GM19023 (cell line): ENCODE measurements around the gene PGA5.
"Not testable (repeated sequence)": the region's sequence is repeated elsewhere in the genome, so short reads cannot be mapped to it uniquely, and the experiment has no call there.

ENCODE experiments used
- ATAC-seq: cut with Tn5 transposase; IDR thresholded peaks from one replicate; pipeline ENCODE4 v1.9.1; 2021; ENCODE audit warnings: mild to moderate bottlenecking, moderate library complexity; ENCODE audit not compliant: unreplicated experiment

PGA5 gene

DNA sequence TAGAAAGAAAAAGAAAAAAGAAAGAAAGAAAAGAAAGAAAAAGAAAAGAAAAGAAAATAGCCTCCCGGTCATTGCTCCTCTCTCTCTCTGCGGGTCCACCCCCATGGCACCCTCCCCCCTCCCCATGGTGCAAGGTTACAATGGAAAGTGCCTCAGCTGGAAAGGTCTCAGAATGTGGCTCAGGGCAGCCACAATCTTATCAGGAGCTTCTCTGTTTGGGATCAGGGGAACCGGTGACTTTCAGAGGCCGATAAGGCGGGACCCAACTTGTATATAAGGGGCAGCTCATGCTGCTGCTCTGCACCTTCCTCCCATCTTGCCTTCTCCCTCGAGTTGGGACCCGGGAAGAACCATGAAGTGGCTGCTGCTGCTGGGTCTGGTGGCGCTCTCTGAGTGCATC is at the start of gene PGA5:
Gene PGA5, plus strand, starts transcription at position 301 of the 400 bp plus-strand sequence. Its CDS starts 52 bp downstream, at position 353.
- ATAC-seq = not testable (repeated sequence)

DNA sequence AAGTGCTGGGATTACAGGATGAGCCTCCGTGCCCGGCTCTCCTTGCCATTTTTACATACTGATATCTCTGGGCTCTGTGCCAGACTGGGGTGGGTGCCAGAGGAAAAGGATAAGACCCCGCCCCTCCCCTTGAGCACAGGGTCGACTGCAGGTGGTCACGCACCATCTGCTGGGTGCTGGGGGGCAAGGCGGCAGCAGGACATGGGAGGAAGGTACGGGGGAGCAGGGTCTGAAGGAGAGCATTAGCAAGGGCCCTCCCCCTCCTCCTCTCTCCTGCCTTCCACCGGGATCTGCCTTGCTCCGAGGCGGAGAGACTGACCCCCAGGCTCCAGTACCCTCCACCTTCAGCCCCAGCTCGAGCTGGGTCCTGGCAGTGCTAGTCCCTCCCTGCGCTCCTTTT is 47.4 kb upstream of the PGA5 start:
- no peak for ATAC-seq

DNA sequence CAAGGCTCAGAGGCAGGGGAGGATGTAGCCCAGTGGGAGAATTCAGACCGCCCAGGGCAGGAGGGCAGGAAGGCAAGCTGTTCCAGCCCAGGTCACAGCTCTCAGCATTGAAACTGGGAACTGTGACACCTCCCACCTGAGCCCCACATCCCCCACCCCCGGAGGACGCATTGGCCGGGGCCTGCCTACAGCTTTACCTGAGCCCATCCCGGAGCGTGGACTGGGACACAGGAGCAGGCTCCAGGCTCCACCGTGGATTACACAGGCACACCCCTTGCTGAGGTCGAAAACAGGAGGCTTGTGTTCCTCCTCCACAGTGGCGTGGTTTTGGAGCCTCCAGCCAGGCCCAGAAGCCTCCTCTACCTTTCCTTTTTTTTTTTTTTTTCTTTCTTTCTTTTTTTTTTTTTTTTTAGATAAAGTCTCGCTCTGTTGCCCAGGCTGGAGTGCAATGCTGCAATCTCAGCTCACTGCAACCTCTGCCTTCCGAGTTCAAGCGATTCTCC is 46.8 kb upstream of the PGA5 start:
- no peak for ATAC-seq

DNA sequence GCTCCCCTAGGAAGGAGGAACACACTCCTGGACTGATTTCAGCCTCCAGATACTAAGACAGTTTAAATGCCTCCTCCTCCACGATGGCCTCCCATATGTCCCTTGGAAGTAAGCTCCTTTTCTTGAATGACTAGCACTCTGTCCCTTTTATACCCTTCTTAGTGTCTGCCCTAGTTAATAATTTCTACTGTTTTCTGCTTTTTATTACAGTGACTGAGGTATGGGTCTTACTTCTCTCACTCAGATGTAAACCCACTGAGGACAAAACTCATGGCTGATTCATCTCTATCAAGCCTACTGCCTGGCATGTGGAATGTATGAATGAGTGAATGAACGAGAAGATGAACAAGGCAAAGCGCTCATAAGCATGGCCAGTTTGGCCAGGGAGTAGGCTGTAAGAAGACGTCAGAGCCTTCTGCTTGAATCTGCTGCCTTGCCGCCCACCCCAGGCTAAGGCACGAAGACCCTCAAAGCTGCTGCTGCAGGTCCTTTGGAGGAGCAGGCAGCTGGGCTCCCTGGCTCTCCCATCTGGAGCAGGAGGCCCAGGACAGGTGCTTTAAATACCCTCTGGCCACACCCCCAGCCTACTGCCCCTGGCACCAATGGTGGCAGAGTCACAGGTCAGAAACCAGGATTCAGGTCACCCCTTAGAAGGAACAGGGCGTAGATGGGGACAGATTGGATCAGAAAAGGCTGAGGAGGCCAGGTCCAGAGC is 45.8 kb upstream of the PGA5 start:
- ATAC-seq = no peak

DNA sequence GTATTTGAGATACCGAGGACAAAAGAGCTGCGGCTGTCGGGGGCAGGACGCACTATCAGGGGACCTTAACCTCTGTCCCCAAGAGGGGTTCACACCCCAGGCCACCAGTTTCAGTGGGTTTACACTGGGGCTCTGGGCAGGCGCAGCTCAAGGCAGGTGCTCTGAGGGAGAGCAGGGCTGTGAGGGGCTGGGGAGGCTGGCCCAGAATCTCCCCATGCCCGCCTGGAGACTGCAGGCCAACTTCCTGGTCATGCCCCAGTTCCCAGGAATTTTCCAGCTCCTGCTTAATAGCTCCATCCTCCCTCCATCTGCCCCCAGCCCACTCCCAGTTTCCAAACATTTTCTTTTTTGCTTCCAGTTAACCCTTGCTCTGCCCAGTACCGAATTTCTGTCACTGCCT is 45.3 kb upstream of the PGA5 start:
- no peak for ATAC-seq

DNA sequence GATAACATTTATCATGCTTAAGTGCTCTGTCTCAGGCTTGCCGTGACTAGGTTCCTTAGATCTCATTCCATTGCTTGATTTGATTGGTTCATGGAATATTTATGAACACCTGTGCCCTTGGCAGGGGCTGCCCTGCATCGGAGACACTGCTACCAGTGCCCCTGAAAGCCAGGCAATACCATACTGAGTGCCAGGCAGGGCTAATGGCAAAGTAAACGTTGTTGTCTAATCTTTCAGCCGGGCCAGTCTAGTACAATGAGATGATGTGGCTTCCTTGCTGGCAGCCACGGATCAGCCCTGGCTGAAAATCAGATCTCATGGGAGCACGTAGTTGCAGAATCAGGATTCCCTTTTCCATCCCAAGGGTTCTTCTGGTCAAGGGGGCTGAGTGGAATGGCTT is 42.6 kb upstream of the PGA5 start:
- no peak for ATAC-seq

DNA sequence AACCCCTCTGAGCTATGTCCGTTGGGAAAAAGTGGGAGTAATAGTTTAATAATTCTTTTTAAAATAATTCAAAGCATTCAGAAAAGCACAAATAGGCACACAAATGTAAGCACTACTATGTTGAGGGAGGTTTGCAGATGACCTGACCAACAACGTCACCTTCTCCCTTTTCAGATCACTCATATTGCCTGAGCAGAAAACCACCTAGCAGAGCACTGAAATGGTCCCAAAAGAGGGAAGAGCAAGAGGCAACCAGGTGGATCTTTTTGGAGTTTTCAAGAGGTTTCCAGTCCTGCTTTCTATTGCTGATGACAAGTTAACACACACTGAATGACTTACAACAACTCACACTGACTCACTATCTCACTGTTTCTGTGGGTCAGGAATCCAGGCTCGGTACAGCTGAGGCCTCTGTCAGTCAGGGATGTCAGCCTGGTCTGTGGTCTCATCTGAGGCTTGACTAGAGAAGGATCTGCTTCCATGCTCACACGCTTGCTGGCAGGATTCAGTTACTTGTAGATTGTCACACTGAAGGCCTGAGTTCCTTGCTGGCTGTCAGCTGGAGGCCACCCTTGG is 41.9 kb upstream of the PGA5 start:
- ATAC-seq = no peak

DNA sequence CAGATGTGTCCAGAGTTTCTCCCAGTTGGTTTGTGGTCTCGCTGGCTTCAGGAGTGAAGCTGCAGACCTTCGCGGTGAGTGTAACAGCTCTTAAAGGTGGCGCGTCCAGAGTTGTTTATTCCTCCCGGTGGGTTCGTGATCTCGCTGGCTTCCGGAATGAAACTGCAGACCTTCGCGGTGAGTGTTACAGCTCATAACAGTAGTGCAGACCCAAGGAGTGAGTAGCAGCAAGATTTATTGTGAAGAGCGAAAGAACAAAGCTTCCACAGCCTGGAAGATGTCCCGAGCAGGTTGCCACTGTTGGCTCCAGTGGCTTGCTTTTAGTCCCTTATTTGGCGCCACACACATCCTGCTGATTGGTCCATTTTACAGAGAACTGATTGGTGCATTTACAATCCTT is 39.5 kb upstream of the PGA5 start:
- no peak for ATAC-seq

DNA sequence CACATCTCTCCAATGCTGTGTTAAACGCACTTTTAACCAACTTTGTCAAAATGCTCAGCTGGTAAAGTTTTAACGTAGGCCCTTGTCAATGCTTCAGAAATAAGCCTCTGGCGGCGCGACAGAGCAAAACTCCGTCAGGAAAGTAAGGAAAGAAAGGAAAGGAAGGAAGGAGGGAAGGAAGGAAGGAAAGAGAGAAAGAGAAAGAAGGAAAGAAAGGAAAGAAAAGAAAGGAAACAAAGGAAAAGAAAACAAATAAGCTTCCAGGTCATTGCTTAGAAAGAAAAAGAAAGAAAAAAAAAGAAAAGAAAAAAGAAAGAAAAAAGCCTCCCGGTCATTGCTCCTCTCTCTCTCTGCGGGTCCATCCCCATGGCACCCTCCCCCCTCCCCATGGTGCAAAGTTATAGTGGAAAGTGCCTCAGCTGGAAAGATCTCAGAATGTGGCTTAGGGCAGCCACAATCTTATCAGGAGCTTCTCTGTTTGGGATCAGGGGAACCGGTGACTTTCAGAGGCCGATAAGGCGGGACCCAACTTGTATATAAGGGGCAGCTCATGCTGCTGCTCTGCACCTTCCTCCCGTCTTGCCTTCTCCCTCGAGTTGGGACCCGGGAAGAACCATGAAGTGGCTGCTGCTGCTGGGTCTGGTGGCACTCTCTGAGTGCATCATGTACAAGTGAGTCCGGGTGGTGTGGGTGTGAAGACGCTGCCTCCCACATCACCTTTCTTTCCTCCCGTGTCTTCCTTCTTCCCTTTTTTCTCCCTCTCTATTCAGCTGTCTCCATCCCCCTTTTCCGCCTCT is 37.8 kb upstream of the PGA5 start, which contains the start of gene PGA3:
Gene PGA3, plus strand, starts transcription at position 566 of the 797 bp plus-strand sequence. Its CDS starts 50 bp downstream, at position 616.
- not testable (repeated sequence) for ATAC-seq

DNA sequence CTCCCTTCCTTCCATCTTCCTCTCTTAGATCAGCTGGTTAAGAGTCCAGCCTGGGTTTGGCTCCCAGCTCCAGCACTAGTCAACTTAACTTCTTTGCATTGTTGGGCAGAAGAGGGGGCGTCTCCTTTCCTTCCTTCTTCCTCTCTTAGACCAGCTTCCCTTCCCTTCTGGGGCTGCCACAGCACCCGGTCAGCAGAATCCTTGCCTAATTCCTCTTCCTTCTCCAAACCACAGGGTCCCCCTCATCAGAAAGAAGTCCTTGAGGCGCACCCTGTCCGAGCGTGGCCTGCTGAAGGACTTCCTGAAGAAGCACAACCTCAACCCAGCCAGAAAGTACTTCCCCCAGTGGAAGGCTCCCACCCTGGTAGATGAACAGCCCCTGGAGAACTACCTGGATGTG is 37.1 kb upstream of the PGA5 start:
- ATAC-seq = not testable (repeated sequence)

DNA sequence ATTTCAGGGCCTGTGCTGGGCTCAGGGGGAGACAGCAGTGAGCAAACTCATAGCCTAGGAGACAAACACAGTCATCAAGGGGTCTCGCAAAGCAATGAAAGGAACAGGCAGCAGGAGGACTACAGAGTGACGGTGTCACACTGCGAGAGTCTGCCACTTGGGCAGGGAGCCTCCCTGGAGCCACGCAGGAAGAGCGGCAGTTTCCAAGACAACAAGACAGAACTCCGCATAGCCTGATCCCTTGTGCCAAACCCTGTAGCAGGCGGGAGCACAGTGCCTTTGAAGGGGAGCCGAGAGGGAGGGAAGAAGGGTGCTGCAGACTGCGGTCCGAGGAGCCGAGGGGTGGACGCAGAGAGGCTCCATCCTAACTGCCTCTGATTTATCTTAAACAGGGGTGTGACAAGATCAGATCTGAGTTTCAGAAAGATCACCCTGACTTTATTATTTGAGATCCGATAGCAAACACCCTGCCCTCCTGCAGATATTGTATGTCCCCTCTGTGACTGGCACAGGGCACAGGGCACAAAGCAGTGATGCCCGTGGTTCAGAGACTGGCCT is 36.4 kb upstream of the PGA5 start:
- ATAC-seq = not testable (repeated sequence)

DNA sequence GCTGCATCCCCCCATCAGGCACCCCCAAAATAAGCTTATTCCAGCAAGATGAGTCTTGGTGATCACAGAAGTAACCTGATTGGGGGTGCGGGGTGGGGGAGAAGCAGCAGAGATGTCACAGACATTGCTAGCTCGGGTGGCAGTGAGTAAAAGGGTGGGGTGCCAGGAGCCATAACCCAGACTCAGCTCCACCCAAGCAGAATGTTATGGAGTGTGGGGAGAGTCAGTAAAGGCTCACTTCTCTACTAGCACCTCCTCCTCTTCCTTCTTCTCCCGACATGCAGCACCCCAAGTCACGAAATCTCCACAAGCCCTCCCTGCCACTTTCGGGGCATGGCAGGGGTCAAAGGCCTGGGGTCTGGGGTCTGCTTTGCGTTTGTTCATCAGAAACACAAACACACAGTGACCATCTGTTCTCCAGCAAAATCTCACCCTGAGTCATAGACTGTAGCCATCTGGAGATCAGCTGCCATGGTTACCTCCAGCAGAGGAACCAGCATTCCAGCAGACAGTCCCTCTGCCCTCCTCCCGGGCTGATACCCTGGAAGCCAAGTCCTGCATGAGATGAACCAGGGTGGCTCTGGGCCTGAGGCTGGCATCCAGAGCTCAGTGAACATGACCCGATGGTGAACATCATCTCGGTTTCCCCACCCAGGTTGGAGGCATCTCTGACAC is 33.2 kb upstream of the PGA5 start:
- not testable (repeated sequence) for ATAC-seq

DNA sequence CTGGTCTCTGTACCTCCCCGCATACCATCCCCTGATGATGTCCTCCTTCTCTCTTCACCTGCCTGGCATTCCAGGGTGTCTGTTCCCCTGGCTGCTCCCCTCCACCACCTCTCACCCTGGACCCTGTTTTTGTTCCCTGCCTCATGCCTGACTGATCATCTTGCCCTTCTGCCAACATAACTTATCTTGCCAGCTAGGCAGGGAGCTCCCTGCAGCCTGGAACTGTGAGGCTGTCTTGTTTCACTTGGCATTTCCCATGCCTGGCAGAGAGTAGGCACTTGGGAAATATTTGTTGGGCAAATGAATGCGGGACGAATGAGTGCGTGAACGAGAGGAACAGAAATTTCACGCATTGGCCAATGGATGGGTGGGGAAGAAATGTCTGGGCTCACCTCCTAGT is 30.3 kb upstream of the PGA5 start:
- ATAC-seq = not testable (repeated sequence)

DNA sequence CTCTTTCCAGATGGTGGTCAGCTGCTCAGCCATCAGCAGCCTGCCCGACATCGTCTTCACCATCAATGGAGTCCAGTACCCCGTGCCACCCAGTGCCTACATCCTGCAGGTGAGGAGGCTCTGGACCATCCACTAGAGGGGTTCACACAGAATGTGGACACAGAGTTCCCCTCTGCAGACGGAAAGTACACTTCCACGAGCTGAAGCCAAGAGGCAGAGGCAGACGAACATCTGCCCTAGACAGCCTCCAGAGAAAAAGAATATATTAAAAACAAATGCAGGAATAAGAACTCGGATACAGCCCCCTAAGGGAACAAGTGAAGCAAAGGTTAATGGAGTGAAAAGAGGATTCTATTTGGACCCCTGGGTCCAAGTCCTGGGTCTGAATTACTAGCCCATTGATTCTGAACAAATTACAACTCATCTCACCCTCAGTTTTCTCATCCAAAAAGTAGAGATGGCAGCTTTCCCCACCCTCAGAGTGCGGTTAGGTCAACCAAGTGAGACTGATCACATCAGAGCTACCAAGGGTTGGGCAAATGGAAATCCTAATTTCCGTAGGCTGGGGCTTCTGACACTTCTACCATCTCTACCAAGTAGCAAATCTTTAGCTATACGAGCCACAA is 29.5 kb upstream of the PGA5 start:
- ATAC-seq = not testable (repeated sequence)

DNA sequence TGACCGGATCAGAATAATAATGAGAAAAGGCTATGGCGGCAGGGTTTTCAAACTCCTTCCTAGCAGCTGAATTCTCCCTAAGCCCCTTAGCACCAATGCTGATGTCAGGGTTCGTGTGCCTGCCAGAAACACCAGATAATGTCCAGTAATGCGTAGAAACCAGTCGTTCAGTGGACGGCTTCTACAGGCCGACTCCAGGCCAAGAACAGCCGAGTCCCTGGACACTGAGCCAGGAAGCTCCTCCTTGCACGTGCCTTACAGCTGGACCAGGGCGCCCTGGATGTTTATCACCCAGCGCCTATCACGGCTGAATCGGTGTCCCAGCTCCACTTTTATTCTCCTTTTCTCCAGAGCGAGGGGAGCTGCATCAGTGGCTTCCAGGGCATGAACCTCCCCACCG is 28.8 kb upstream of the PGA5 start:
- not testable (repeated sequence) for ATAC-seq

DNA sequence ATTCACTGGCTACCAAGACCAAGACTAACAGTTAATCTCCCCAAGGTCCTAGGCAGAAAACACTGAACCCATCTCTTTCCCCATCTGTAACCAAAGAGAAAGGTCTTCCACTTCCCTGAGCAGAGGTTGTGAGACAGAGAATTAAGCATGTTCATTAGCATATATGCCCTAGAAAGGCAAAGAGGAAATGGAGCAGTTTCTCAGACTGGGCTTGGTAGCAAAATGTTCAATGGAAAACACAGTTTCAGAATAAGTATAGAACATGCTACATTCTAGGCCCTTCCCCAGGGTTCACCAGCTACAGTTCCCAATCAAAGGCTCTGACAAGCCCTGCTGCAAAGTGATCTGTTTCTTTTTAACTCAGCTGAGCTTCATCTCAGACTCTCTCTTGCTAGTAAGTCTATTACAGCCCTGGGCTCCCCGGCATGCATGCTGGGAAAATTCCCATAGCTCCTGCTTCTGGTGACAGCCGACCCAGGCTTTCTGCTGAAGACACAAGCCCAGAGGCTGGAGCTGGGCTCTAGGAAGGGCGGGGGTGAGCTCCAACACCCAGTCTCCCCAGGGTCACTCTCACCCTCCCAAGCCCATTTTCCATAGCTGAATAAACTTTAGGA is 27.2 kb upstream of the PGA5 start:
- not testable (repeated sequence) for ATAC-seq

DNA sequence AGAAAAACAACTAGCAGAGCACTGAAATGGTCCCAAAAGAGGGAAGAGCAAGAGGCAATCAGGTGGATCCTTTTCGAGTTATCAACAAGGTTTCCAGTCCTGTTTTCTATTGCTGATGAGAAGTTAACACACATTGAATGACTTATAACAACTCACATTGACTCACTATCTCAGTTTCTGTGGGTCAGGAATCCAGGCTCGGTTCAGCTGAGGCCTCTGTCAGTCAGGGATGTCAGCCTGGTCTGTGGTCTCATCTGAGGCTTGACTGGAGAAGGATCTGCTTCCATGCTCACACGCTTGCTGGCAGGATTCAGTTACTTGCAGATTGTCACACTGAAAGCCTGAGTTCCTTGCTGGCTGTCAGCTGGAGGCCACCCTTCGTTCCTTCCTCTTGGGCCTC is 22.7 kb upstream of the PGA5 start:
- not testable (repeated sequence) for ATAC-seq

DNA sequence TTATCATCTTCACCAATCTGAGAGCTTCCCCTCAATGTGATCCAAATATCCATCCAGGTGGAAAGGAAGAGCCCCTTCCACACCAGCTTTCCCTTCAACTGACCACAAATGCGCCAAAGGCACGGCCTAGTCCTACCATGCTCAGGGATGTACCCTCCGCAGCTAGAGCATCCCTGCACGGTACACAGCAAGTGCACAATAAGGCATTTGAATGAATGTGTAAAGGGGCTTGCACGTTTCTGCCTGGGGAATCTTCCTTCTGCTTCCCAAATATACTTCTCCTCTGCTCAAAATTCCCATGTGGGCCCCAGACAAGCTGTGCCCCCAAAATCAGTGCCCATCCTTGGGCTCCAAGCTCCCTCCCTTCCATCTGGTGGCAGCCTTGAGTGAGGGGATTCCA is 22.0 kb upstream of the PGA5 start:
- not testable (repeated sequence) for ATAC-seq

DNA sequence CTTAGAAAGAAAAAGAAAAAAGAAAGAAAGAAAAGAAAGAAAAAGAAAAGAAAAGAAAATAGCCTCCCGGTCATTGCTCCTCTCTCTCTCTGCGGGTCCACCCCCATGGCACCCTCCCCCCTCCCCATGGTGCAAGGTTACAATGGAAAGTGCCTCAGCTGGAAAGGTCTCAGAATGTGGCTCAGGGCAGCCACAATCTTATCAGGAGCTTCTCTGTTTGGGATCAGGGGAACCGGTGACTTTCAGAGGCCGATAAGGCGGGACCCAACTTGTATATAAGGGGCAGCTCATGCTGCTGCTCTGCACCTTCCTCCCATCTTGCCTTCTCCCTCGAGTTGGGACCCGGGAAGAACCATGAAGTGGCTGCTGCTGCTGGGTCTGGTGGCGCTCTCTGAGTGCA is 18.9 kb upstream of the PGA5 start, which contains the start of gene PGA4:
Gene PGA4, plus strand, starts transcription at position 301 of the 400 bp plus-strand sequence. Its CDS starts 54 bp downstream, at position 355.
- ATAC-seq = not testable (repeated sequence)

DNA sequence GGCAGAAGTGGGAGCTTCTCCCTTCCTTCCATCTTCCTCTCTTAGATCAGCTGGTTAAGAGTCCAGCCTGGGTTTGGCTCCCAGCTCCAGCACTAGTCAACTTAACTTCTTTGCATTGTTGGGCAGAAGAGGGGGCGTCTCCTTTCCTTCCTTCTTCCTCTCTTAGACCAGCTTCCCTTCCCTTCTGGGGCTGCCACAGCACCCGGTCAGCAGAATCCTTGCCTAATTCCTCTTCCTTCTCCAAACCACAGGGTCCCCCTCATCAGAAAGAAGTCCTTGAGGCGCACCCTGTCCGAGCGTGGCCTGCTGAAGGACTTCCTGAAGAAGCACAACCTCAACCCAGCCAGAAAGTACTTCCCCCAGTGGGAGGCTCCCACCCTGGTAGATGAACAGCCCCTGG is 18.3 kb upstream of the PGA5 start:
- ATAC-seq = not testable (repeated sequence)
